SW480 (cell line): ENCODE data around the gene EML6.

Experiments
- DNase-seq: peaks from one replicate; pipeline ENCODE4 v3.0.0-alpha.2; 2016; ENCODE audit warnings: low spot score

The EML6 gene

DNA sequence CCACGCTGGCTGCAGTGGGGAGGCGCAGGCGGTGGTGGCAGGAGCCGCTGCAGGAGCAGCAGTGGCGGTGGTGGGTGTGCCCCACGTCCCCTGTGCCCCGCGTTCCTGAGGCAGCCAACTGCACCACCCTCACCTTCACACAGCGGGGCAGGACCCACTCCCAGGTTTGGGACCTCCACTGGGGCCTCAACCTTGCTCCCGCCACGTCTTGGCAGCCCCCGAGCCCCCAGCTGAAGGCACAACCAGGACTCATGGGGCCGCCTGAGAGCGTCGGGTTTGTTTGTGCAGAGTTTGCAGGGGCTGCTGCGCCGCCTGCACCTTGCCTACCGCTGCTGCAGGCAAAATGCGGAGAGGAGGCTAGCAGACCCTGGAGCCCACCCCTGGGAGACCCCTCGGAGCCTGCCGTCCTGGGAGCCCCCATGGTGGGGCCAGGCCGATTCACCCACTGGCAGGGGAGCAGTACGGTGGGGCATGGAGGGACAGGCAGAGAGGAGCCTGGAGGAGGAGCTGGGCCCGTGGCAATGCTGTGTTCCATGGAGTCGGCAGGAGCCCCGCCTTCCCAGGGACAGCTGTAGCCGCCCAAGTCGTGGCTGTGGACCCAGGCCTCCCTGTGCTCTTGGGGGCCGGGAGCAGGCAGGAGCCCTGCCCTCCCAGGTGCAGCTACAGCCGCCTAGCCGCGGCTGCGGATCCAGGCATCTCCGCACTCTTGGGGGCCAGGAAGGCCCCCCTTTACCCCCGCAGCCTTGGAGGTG lies 14.7 kb upstream of the EML6 start:
- DNase-seq = peak; percentile 75

DNA sequence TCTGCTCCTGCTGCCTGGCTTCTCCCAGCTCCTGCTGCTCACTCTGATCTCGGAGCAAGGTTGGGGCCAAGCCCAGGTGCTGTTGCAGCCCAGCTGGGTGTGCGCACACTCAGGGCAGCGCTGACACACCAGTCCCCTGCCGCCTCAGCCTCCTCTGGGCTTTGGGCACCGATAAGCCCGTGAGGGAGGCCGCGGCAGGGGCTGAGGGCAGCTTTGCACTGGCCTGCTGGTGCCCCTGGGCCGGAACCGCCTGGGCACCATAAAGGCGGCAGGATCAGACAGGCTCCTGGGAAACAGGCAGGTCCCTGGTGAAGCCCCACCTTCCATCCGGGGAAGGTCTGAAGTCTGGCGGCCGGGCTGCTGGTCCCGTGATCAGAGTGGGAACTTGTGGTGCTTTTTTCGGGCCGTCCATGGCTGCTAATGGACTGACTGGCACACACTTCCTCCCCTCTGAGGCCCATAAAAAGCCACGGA lies 14.1 kb upstream of the EML6 start:
- peak; percentile 79 for DNase-seq

DNA sequence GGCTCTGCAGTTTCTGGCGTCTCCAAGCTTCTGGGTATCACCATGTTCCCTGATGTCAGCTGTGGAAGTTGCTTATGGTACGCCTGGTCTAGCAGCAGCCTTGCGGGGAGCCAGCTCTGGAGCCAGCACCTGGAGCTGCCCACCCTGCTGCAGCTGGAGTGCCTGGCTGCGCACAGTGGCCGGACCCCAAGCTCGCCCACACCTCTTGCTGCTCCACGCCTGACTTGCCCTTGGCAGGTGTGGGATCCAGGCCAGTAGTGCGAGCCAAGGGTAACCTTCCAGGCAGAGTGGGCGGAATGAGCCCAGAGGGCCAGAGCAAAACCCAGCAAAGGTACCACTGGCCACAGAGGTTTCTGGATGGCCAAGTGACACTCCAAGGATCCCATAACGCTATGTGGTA lies 13.2 kb upstream of the EML6 start:
- DNase-seq = no peak

DNA sequence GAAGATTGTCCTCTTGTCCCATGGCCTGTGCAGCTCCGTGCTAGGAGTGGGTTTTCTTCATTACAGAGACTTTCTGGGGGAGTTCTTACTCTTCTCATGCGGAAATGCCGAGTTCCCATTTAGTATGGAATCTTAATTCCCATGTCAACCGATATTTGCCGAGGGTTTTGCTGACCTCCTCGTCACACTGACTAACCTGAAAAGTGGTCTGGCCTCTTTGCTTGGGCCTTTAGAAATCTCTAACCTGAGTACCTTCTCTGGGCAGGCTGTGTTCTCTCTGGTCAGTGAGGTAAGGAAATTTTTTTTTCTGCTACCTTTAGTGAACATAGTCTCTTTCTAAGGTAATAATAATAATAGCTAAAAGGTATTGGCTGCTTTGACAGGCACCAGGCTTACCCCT lies 10.9 kb upstream of the EML6 start:
- DNase-seq = no peak

DNA sequence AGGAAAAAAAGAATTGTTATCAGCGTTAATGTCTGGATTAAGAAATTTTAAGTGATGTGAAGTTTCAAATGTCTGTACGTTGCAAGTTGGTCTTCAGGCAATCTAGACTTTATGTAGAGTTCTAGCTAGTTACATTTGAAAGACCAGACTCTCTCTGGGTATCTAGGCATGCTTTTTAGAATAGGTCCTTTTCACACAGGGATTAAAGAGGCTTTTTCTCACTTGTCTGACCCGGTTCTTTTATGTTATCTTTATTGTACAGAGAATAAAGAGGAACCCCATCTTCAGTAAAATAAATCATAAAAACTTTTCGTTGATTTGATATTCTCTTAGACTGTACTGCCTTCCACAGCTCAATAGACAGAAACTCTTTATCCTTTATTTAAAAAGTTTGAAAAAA lies 8.5 kb upstream of the EML6 start:
- no peak for DNase-seq

DNA sequence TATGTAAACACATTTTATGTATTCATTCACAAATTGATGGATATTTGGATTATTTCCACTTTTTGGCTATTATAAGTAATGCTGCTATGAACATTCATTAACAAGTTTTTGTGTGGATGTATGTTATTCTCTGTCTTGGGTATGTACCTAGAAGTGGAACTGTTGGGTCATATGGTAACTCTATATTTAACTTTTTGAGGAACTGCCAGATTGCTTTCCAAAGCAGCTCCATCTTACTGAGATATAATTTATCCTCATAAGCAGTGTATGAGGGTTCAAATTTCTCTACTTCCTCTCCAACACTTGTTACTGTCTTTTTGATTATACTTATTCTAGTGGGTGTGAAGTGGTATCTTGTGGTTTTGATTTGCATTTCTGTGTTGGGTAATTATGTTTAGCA lies 7.1 kb upstream of the EML6 start:
- DNase-seq = no peak

DNA sequence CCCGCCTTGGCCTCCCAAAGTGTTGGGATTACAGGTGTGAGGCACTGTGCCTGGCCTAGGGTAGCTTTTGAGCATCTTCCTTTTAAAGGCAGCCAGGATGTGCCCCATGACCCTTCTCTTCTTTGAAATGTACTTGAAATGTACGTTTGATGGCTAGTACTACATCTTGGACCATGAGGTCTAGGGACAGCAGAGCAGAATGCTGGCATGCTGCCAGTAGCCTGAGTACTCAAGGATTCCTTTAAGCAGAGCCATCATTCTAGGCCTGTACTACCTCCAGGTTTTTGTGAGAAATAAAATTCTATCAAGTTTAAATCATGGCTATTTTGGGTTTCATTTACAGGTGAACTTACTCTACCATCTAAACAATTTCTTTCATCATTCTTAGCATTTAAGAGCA lies 2.9 kb upstream of the EML6 start:
- DNase-seq = no peak

DNA sequence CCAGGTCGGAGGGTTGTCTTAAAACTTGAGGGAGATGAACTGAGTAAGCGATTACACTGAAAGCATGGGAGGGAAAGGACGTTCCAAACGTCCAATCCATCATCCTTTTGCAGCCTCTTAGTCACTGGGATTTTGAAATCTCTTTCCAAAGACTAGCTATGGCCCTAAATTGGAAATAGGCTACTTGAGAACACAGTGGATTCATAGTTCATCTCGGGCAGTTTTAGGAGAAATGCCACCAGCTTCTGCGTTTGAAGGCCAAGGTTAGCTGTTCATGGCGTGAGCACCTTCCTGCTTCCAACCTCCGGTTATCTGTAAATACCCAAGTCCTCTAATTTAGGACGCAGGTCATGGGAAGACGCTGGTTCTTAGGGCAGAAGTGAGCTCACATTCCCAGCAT lies 821 bp upstream of the EML6 start:
- DNase-seq = peak; percentile 22

DNA sequence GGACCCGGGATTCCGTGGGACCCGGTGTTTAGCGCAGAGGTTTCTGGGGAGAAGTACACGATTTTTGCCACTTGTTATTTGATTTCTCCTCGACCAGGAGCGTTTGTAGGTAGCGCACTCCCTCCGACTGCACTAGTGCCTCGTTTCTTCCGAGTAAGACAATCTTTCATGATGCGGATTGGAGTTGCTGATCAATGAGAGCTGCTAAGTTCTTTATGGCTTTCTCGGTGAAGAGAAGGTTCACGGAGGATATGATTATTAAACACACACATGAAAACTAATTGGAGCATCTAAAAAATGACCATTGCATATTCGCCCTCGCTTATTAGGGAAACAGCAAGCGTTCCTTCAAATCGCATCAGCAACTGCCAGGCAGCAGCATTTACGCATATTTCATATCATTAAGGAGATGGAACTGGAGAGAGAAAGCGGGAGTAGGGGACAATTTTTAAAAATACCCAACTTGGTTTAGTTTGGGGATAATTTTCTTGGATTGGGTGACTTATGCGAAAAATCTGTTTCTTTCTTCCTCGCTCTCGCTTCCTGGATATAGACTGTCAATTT lies 616 bp downstream of the EML6 start:
- peak; percentile 48 for DNase-seq

DNA sequence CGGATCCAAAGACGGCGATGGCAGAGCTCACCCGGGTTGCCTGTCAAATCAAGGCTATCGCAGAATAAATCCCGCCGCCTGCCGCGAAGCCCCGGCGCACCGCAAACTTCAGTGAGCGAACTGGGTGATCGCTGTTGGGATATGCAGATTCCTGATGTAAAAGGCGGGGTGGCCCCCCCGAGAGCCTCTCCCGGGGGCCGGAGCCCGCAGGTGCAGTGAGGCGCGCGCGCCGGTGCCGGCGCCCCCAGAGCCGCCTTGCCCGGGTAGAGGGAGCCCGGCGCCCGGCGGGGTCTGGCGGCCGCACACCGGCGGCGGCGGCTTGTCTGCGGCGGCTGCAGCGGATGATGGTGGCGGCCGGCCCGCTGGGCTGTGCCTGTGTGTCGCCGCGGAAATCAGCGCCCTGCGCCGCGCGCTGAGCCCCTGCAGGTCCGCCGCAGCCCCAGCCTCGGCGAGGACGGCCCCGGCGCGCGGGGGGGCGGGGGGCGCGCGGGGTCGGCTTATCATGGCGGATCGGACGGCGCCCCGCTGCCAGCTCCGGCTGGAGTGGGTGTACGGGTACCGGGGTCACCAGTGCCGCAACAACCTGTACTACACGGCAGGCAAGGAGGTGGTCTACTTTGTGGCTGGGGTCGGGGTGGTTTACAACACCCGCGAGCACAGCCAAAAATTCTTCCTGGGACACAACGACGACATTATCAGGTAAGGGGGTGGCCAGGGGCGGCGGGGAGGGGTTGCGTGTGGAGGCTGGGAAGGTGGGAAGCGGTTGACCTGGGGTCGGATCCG lies 1.3 kb downstream of the EML6 start:
- peak; percentile 25 for DNase-seq

DNA sequence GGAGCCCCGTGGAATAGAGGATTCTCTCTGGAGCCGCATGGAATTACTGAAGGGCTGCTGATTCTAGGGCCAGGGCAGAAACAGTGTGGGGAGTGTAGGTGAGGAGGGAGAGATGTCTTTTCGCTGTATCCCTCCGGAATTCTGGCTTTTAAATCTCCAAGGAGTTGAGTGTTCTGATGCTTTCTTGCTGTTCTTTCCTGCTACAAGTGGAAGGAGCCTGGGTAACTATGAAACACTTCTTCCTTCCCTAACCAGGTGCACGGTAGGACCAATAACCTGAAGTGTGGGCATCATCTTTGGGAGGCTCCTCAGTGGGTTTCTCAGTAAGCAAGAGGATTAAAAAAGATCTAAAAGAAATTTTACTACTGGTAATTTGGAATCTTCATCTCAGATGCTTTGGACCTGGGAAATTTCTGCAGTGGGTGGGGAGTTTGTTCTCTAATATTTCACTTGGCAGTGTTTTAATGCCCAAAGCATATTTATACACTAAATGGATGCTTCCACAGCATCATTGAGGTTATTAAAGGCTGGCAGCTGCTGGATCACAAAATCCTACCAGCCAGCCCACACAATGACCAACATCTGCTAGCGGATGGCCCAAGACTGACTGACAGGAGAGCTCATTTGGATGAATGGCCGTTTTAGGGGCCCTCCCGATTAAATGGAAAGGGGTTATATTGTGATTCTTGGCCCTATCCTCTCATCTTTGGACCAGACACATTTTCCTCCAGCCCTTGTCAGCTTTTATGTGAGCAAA lies 2.1 kb downstream of the EML6 start:
- DNase-seq = no peak

DNA sequence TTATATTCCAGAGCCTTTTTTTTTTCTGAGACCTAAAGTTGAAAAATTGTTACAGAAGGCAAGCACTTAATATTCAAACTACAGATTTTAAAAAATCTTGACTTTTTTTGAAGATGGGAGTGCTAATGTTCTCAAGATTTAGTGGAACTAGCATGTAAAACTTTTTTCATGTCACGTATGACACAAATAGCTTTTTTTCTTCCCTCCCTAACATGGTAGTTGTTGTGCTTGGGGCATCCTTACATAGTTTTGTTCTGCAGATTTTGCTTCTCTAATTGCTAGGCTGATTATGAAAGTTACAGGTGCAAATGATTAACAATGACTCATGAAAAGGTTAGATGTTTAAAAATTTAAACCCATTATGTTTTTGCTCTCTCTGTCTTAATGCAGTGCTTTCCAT lies 3.0 kb downstream of the EML6 start:
- DNase-seq = no peak

DNA sequence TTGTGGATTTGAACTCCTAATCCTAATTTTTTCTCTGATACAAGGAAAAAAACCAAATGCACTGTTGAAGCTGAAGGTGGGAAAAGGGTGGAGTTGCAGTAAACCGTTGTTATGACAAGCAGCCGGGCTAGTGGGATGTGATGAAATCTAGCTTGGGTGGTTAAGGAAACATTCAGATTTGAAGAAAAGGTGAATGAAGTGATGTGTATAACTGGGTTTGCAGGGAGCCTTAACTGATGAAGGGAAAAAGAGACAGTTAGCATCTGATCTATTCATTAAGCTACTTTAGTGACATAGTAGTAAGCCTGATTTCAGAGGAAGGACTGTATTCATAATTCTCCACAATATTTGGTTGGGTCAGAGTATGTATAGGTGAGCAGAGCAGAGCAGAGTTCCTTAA lies 3.5 kb downstream of the EML6 start:
- no peak for DNase-seq

DNA sequence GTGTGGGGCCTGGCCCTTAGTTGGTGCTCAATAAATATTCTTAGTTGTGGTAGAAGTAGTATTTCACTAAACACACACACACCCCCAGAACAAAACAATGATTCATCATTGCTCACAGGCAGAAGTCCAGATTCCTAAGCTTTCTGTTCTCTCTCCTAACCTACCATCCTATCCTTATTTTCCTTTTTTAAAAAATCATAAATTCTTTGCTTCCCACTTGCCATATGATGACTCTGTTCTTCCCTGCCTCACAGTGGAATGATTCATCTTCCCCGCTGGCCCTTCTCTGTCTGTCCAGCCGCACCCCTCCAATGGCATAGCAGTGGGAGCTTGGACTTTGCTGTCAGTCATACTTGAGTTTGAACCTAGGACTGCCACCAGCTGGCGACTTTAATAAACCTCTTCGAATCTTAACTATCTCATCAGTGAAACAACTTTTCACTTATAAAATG lies 5.2 kb downstream of the EML6 start:
- peak; percentile 73 for DNase-seq

DNA sequence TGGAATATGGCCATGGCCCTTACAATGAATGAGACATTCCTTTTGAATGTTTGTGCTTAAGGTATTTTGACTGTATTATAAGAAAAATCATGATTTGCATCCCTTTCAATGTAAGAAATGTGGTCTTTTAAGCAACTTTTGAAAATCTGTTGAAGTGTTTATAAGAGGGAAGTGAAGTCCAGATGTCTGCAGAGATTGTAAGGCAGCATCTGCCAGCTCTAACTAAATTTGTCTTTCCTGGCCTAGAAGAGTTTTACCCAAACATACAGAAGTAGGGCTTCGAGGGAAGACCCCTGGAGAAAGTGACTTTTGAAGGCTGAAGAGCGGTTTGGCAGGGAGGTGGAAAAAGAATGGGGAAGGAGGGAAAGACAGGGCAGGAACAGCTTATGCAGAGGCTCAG lies 12.2 kb downstream of the EML6 start:
- no peak for DNase-seq

DNA sequence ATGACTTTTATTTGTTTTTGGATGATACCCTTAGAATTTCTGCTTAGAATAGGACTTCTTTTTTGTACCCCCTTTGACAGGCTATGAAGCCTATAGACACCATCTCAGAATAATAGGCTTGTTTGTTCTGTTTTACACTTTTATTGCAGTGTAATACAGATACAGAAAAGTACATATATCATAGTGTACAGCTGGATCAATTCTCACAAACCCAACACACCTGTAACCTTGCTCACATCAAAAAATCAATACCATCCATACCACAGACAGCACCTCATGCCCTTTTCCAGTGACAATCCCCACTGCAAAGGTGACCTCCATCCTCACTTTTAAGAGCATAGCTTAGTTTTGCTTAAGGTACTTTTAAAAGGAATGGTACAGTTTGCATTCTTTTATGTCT lies 14.8 kb downstream of the EML6 start:
- no peak for DNase-seq

DNA sequence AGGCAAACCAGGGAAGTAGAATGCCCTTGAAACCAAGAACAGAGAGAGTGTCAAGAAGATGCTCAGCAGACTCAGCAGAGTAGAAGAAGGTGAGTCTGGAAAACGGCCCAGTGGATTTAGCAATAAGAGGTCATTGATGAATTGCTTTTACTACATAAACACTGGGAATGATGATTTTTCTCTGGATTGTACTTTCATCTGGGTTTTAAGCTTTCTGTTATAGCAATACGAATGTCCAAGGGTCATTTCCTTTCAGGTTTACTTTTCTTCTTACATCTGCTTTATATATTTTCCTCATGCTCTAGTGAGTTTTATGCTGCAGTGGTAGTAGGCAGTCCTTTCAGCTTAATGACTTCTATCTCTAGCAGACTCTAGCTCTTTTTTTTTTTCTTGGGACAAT lies 16.9 kb downstream of the EML6 start:
- no peak for DNase-seq

DNA sequence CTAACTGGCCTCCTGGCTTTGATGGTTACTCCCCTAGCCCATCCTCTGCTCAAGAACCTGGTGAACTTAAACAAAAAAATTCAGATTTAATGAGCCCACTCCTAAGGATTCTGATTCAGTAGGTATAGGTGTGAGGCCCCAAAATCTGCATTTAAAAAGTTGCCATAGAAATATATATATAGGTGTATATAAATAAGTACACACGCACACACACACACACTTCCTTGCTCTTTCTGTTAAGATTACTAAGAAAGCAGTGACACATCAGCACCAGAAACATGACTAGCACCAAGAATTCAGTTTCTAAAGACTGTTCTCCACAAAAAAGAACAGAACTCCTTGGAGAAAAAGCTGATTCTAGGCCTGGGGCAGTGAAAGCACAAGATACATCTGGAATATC lies 17.8 kb downstream of the EML6 start:
- no peak for DNase-seq

DNA sequence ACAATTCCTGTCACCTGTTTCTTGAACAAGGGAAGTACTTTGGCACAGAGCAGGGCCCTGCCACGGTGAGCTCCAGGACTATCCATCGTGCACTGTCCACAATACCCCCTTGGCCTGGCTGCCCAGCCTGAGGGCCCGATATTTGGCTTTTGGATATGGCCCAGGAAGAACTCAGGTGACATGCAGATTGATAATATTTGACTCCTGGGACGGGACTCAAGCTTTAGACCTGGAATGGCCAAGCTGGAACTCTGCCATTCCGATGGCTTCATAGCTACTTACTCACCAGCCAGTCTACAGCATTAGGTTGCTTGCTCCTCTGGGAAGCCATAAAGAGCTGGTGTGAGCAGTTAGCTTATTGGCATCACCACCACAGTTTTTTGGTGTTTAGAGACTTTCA lies 26.6 kb downstream of the EML6 start:
- DNase-seq = no peak

DNA sequence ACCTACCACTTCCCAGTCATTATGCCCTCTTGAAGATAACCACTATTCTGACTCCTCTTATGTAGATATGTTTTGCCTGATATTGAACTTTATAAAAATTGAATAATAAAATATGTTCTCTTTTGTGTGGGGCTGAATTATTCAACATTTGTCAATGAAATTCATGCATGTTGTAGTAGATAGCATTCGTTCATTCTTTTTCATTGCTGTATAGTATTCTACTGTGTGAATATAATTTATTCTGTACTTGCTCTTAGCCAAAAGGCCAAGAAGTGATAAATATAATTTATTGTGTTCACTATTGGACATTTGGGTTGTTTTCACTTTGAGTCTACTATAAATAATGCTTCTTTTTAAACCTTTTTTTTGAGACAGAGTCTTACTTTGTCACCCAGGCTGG lies 29.0 kb downstream of the EML6 start:
- DNase-seq = no peak

DNA sequence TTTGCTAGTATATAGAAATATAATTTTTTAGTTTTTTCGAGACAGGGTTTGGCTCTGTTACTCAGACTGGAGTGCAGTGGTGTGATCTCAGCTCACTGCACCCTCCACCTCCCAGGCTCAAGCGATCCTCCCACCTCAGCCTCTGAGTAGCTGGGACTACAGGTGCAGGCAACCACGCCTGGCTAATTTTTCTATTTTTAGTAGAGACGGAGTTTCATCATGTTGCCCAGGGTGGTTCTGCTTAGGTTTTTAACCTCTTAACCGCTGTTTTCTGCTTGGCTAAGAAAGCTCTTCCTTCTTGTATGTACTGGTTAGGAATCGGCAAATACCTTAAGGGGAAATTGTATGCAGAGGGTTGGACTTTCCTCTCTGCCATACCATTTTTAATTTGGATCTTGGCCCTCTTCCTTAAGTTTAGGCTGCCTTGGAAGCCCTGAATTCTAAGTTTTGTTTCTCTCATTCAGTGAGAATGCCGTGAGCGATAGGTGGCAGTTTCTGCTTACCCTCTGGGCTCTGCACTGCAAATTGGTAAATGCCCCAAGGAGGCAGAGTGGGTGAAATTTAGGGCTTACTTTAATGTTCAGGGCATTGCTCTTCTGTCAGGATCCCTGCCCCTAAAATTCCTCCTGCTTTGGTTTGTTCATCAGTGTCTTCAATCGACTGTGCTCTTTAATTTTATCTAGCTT lies 32.3 kb downstream of the EML6 start:
- no peak for DNase-seq

DNA sequence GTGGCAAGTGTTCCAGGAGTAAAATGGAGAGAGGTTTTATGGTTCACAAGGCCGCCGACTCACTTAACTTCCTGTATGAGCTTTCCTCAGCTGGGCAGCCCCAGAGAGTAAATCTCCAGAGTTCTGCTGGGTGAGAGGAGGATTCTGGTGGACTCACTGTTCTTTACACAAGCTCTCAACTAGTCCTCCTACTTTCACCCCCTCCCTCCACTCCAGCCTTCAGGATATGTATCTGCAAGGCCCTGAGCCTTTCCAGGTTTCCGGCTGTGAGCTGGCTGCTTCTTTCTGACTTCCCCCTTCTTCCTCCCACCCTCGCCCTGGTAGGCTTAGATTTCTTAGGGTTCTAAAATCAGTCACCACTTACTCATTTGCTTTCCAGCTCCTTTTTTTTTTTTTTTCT lies 34.0 kb downstream of the EML6 start:
- DNase-seq = no peak
